ENCODE measurements around the gene DNAJC5. TPM values are rescaled to one million over a fixed set of nuclear protein-coding genes. Genes with fewer than 3 reads are reported as not detected.
"Not testable (repeated sequence)": the region's sequence is repeated elsewhere in the genome, so short reads cannot be mapped to it uniquely, and the experiment has no call there.

DNAJC5 gene
- total and polyA plus RNA-seq, 2 of the 8 experiments (the other 6 are each of a cell fraction or from before 2014, with no cell fraction given), result 19.2 to 31.2 TPM

- H3K9ac ChIP-seq (replicated peaks in 1 of 4; ENCODE audit: extremely low read depth in 1 of 4, low read depth in 3 of 4, low read length in 3 of 4); H3K27ac ChIP-seq (ENCODE audit: low read depth, low read length): not testable (repeated sequence)
Observed at GRCh38 chr20:63867042-63867441, 27.9 kb upstream of the DNAJC5 start.

More at GRCh38 chr20:63867042-63867441, 27.9 kb upstream of the DNAJC5 start:
- not testable (repeated sequence) for H3K4me2 ChIP-seq (ENCODE audit: insufficient read depth in 1 of 2, low read depth in 2 of 2, low read length in 2 of 2); H2BK12ac ChIP-seq (ENCODE audit: low read depth, low read length); H4K5ac ChIP-seq (ENCODE audit: insufficient read length, low read depth, low read length); H2BK20ac ChIP-seq (ENCODE audit: low read length); H4K91ac ChIP-seq (replicated peaks; ENCODE audit: insufficient read length, low read length); FAIRE-seq; H3K23me2 ChIP-seq (ENCODE audit: low read depth, low read length); H3K79me1 ChIP-seq (ENCODE audit: low read depth, low read length); H3K4me1 ChIP-seq (replicated peaks in 1 of 4; ENCODE audit: control insufficient read depth in 3 of 4, insufficient read depth in 4 of 4, low read length in 3 of 4); H3K23ac ChIP-seq (ENCODE audit: insufficient read length); DNase-seq (ENCODE audit: low read depth in 1 of 2, low spot score in 2 of 2); H3K9me3 ChIP-seq (ENCODE audit: insufficient read depth in 2 of 2, low read depth in 1 of 2, low read length in 1 of 2); H2AFZ ChIP-seq (ENCODE audit: low read length); H2BK120ac ChIP-seq (replicated peaks; ENCODE audit: low read depth, low read length); H3K27me3 ChIP-seq (replicated peaks in 1 of 4; ENCODE audit: control insufficient read depth in 3 of 4, extremely low read depth in 1 of 4, insufficient read depth in 3 of 4, low read length in 3 of 4); H2BK5ac ChIP-seq (ENCODE audit: low read depth, low read length); H2BK15ac ChIP-seq (ENCODE audit: low read length); H3K4ac ChIP-seq (replicated peaks; ENCODE audit: insufficient read length, low read depth, low read length); H3K18ac ChIP-seq (ENCODE audit: extremely low read depth, low read length); H4K8ac ChIP-seq (ENCODE audit: extremely low read depth, insufficient read depth, low read length); H3K4me3 ChIP-seq (ENCODE audit: extremely low read depth in 1 of 4, insufficient read depth in 2 of 4, low read depth in 3 of 4, low read length in 4 of 4); H3K14ac ChIP-seq (ENCODE audit: insufficient read length); H2AK5ac ChIP-seq (ENCODE audit: low read depth, low read length); H3K56ac ChIP-seq (replicated peaks; ENCODE audit: insufficient read length, low read depth, low read length)
- POLR2A ChIA-PET (ENCODE audit: partially characterized antibody), result interaction anchor here (0.7 to 4.4 kb wide), 8 partner anchors 12 to 212 kb away, joined by 3 to 34 read pairs (median 4); partner anchors contain the start of genes DNAJC5 and RGS19
- H3K36me3 ChIP-seq (ENCODE audit: control insufficient read depth in 2 of 4, insufficient read depth in 4 of 4, low read length in 3 of 4), result peaks cover 12 to 17% (median 16%) of the 10 kb centered on the region in 4 experiments; a peak in 7 of 8 replicates
- 91% methylated on average over 13 of the region's 13 CpGs; no CpG with 5 or more reads in 1 of the 2 experiments for WGBS, 2 experiments (ENCODE audit: extremely low coverage in 1 of 2, insufficient coverage in 1 of 2, insufficient read length in 1 of 2, insufficient replicate concordance in 2 of 2, low coverage in 1 of 2, low lambda C conversion rate in 2 of 2, missing lambda C conversion rate in 1 of 2)
- peaks cover 0 to 10% of the 10 kb centered on the region in 2 experiments for H4K20me1 ChIP-seq (replicated peaks in 1 of 2; ENCODE audit: control insufficient read depth in 1 of 2, insufficient read depth in 2 of 2, low read length in 2 of 2)
- H3K79me2 ChIP-seq (ENCODE audit: control insufficient read depth in 1 of 2, insufficient read depth in 2 of 2, low read length in 2 of 2), result peaks cover 0 to 50% of the 10 kb centered on the region in 2 experiments; a peak in 2 of 4 replicates
- CTCF ChIA-PET (ENCODE audit: partially characterized antibody), result interaction anchor here (0.6 to 5.8 kb wide), 6 partner anchors 11 to 423 kb away, joined by 3 to 59 read pairs (median 4); no protein-coding TSS in a partner anchor

All from H1 (cell line).